ENCODE results near the gene CNTNAP2.
"Not testable (repeated sequence)": the region's sequence is repeated elsewhere in the genome, so short reads cannot be mapped to it uniquely, and the experiment has no call there.

Gene CNTNAP2

DNA sequence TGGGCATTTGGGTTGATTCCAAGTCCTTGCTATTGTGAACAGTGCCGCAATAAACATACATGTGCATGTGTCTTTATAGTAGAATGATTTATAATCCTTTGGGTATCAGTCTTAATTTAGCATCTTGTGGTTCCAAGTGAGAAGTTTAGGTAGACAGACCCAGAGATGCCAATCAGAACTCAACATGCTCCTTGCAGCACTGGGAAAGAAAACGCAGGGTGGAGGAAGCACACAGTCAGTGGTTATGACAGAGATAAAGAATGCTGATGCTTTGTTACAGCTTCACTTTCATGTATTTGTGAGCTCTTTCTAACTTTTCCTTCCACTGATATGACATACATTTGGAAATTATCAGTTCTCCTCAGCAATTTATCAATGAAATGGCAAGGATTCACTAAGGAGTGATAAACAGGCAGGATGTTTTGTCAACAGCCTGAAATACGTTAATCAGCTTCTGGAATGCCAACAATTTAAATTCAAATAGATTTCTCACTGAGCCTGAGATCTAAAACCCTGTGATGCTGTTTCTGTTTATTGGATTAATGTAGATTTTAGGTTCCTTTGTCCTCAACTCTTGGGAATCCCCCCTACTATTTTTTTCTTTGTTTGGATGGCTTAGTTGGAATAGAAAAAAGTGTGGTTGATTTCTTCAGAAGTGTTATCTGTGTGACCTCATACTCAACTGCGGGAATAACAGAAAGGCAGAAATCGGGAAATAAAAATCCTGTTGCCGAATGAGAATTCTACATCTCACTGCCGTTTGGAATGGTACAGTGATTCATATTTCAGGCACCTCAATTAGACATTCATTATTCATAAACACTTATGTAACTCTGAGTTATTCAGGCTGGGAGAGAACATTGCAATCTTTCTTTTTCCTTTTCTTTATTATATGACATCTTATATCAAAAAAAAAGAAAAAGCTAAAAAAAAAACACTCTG is 675.0 kb downstream of the CNTNAP2 start:
- no peak for DNase-seq

DNA sequence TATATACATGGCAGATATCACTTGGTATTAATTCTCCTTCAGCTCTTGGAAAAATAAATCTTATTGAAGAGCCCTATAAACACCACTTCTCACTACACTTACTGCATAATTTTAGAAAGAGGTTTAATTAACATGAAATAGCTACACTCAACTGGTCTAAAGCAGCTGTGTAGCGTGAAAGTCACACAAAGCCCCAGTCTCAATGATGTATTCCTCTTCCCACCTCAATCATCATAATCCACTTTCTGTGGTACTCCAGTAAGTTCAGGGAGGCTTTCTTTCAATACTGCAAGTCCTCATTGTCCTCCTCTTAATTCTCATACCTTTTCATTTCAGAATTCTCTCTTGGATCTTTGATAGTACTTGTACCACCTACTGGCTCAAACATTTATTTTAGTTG is 688.0 kb downstream of the CNTNAP2 start:
- DNase-seq = no peak

DNA sequence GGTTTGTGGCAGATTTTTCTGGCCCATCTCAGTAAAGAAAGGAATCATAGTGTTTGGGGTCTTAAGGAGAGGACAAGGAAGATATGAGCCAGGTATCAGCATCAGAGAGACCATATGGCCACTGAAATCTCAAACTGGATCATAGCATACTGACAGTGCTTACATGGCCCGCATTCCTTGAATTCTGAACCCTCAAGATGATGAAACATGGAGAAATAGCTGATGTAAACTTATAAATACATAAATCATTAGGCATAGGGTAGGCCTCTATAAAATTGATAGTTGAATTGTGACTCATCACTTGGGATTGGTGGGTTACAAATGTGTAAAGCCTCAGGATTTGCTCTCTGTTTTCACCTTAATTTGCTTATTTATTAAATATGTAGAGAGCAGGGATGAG is 688.5 kb downstream of the CNTNAP2 start:
- no peak for DNase-seq

DNA sequence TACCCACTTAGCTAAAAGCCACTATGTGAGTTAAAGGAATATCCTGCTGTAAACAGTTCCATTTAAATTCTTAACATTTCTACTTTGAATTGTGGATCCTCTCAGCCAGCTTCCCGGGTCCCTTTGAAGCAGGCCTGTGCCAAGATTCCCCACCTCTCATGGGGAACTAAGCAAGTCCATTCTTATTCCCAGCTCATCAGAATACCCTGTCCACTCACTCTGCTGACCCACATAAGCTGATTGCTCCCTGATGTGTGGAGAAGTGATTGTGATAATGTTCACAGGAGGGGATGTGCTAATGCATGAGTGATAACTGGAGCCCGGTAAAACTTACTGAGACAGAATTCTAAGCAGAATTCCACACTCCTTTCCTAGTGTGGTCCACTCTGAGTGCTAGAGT is 709.7 kb downstream of the CNTNAP2 start:
- no peak for DNase-seq

DNA sequence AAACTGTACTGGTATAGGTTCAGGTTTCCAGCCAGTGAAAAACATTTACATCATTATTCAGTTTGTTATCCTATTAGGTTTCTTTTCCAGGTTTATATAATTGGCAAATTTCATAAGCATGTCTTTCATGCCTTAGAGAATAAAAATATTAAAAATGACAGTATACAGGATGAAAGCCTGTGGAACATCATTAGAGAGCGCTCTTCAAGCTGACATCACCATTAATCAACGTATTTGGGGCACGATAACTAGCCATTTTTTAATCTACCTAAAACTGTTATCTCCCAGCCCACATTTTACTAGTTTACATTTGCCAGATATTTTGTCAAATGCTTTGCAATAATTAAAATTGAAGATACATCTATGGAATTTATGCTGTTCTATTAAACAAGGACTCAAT is 714.1 kb downstream of the CNTNAP2 start:
- no peak for DNase-seq

DNA sequence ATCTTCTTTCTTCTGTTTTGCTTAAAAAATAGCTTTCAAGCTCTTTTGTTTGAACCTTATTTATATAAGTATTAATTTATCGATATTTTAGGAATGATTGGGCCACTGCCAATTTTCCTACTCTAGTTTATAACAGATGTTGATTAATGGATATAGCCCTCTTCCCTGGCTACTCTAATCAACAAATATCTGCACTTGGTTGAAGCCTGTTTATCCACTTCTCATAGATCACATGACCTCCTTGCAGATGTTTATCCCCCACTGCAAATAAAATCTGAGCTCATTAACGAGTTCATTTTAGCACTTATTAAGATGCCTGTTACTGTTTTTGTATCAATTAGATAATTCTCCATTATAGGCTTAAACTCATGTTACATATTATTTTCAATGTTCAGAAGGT is 715.3 kb downstream of the CNTNAP2 start:
- no peak for DNase-seq

DNA sequence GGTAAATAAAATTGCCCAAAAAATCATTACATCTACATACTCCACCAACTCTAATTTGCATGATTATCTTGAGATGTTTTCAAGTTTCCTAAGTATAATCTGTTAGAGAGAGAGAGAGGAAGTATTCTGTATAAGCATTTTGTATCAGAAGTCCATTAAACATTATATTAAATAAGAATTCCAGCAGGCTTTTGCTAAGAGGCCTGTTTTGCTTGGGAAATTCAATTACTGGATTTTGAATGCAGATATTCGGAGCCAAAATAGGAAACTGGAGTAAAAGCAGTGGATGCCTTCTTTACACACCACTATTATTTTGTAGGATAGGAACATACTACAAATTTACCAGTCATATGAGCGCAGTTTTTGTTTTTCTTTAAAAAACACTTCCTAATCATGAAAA is 727.8 kb downstream of the CNTNAP2 start:
- no peak for DNase-seq

DNA sequence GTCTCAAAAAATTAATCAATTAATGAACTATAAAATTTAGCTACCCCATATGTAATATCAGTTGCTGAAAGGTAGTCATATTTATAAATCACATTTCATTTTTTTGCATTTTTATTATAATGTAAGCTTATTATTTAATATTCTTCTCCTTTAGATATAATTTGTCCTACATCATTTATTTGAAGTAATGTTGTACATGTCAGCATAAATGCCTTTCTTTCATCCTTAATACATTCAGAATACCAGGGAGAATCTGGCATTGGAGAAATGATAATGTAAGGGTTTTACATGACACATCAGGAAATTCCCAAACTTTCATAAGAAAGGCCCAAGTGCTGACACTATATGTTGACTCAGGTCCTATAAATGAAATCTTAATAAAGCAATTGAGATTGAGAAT is 742.1 kb downstream of the CNTNAP2 start:
- no peak for DNase-seq

DNA sequence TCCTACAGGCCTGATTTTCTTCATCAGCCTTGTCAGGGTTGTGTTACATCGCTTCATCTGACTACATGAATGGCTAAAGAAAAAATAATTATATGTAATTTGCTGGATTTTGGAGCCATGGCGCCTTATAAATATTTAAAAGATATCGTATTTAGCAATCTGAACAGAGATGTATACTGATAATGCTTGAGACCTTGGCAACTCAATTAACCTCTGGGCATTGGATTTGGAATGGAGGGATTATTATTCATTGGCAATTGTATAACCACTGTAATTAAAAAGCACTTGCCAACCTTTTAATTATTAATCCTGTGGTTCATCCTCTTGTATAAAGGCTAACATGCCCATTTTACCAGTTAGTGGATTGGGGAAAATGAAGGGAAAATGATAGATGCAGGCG is 745.1 kb downstream of the CNTNAP2 start:
- no peak for DNase-seq

DNA sequence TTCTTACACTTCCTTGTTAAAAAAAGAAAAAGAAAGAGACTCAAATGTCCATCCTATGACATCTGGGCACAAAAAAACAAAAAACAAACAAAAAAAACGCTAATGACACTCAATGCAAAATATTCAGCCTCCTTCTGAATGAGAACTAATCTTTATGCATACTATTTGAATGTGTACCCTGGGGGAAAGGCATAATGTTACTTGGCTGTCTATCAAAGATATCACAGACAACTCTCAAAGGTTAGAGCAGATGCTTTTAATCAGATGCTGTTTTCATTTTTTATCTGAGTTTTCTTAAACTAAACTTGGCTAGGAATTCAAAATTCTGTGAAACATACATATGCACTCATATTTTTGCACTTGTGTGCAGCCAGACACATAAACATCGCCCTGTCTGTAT is 745.8 kb downstream of the CNTNAP2 start:
- no peak for DNase-seq

DNA sequence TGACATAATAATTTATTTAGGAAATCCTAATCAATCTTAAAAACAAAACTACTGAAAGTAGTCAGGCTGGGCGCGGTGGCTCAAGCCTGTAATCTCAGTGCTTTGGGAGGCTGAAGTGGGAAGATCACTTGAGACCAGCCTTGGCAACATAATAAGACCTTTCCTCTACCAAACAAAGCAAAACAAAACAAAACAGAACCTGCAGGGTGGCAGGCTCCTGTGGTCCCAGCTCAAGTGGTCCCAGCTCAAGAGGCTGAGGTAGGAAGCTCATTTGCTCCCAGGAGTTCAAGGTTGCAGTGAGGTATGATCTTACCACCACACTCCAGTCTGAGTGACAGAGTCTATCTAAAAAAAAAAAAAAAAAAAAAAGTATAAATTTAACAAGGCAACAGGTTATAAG is 748.0 kb downstream of the CNTNAP2 start:
- DNase-seq = no peak

DNA sequence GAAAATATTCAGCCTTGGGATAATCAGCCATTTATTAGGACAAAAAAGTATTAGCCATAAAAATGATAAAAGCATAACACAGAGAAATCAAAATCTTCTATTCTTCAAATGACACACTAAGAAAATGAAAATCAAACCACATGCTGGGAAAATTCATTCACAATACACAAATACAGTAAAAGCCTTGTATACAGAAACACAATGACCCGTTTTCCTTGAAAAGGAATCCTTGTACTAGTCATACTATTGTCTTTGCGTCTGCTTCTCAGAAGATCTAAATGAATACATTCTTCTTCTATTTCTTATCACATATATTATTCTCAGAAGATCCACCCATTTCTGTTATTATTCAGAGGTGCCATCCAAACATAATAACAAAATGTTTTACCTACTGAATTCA is 749.1 kb downstream of the CNTNAP2 start:
- no peak for DNase-seq

DNA sequence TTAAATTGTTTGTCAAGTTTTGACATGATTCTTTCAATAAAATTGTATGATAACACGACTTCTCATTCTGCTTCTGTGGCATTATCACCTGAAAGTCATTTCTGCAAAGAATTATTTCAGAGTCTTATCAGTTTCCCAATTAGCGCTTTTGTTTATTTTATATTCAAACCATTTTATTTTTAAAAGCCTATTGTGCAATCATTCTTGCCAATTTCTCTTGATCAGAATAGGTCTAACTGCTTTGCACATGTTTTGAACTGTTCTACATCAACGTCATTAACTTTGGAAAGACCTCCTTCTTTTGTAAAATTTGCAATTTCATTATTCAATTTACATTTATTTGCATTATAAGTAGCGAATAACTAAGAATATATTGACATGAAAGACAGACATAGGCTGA is 758.1 kb downstream of the CNTNAP2 start:
- DNase-seq = no peak

DNA sequence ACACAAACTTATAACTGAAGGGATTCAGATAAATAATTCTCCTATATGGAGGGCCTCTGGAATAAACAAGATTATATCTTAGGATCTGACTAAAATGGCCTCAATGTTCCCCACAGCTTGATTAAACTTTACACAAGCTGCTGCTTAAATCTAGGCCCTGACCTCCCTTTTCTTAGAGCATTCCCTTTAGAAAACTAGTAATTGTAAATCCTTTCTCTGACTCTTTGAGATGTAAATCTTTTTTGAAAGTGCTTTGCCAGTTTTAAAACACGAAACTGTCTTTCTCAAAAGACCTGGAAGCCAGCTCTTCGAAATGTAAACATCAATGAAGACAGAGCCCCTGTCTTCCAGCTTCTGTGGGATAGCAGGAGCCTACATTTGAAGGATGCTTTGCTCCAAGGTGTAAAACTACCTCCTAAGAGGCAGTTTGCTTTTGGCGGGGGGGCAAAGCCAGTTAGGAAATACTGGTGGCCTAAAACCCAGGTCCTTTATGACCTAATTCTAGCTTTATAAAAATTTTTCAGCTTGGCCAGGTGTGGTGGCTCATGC is 758.7 kb downstream of the CNTNAP2 start:
- DNase-seq = no peak

DNA sequence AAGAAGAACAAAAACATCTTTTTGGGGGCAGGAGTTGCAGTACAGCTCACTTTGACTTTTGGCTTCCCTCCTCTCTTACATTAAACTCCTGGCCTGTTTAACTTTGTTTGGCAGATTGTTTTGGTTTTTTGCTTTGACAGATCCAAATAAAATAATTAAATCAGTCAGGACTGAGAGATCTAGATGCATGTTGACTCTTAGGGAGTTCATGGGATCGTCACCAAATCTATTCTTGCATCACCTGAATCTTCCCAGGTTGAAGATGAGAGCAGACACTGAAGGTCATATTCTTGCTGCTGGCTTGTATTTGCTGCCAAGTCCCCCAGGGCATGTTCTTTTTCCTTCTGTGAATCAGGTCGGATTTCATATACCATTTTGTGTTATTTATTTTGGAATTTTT is 759.4 kb downstream of the CNTNAP2 start:
- no peak for DNase-seq

DNA sequence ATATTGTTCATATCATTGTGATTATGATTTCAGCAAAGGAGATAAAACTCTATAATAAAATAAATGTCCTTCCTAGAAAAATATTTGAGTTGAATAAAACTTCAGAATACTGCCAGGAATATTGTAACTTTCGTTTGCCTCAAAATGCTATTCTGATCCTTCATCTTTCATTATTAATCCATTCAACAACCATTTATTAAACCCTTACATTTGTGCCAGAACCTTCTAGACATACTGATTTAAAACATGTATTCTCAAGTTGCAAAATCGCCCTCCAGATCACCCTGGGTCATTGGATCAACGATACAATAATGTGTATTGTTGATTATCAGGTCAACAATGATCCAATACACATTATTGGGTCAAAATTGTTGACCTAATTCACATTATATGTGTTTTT is 759.8 kb downstream of the CNTNAP2 start:
- DNase-seq = no peak

DNA sequence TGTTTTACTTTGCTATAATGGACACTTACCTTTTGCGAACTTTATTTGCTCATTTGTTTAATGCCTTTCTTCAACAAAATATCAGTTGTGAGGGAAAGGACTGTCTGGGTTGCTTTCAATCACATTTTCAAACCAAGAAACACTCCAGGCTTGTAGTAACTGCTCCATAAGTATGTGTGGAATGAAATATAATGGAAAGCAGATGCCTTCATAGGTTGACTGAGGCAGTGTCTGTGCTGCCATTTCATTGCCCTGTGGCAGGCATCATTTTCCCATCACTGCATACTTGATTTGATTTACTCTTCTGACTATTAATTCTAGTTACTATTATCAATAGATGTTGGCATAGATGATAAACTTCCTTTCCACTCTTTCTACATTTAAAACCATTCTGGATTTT is 762.3 kb downstream of the CNTNAP2 start:
- no peak for DNase-seq

DNA sequence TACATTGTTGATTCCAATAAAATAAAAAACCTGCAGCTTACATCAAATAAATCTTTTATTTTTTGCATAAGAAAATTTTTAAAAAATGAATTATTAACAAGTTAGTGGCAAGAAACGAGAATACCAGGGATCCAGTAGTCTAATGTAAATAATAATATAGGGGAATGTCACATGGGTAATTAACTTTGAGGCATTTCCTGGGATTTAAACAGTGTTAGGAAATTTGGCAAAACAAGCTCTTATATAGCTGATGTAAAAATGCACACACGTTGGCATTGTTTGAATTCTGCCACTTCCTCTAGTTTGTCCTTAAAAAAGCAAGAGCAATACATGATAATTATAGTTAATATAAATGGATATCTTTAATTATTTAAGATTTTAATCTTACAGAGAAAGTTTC is 768.6 kb downstream of the CNTNAP2 start:
- DNase-seq = no peak

DNA sequence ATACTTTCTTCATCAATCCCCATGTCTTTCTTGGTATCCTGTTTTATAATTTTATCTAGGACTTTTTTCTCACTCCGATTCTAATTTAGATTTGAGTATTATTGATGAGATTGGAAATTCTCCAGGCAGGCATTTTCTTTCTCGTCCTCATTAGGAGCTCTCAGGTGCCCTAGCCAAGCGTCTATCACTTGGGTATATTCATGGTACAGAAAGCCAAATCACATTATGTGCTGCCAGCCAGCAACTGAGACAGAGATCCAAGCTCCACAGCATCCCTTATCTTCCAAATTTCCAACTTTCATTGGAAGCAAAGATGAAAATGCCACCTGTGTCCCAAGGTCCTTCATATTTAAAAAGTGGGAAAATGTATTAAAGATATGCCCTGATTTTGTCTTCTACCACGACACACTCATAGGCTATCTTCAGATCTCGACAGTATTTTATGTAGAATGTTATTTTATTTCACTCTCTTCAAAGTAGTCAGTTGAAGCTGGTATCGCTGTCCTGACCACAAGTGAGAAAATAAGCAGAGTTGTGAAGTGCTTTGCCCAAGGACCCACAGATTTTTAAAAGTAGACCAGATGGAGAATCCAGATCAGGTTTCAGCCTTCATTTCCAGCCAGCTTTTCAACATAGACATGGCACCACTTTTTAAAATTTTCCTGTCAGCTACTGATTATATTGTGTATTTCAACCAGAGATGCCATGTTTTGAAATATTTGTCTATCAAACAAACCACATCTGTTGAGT is 773.4 kb downstream of the CNTNAP2 start:
- DNase-seq = no peak

DNA sequence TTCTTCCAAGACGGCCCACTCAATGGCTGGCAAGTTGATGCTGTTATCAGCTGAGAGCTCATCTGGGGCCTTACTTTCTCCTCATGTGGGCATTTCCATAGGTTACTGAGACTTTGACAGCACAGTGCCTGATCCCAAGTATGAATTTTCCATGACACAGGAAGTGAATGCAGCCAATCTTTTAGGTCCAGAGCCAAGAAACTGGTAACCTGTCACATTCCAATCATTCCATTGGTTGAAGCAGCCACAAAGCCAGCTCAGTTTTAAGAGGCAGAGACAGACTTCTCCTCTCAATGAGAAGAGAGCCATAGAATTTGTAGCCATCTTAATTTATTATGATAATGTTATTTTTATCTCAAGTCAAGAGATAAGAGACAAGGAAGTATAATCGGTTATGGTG is 775.5 kb downstream of the CNTNAP2 start:
- DNase-seq = no peak

DNA sequence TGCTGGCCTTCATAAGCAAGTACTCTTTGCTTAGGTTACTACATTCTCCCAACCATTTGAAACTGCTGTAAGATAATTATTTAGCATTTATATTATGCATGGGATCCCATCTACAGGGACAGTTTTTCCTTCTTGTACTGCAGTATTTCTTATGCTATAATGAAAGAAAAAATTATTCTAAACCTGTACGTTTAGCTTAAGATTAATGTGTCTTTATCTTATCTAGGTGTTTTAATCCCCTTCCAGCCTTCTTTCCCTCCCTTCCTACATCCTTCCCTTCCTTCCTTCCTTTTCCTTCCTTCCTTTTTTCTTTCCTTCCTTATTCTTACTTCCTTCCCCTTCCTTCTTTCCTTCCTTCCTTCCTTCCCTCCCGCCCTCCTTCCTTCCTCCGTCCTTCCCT is 778.3 kb downstream of the CNTNAP2 start:
- DNase-seq = no peak

DNA sequence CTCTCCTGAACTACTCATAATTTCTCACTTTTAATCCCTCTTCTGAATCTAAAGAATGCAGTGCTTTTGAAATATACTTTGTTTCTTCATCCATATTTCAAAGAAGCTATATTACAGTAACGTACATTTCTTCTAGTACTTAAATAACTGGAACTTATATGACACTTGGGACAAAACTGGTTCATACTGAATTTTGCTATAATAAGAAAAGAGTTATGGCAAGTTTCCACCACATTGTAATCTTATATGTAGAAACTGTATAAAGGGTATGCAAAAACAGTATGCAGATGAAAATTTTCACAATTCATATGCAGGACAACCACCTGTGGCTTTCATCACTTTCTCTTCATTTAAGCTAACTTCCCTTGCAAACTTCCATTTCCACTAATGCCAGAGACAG is 785.7 kb downstream of the CNTNAP2 start:
- DNase-seq = no peak

DNA sequence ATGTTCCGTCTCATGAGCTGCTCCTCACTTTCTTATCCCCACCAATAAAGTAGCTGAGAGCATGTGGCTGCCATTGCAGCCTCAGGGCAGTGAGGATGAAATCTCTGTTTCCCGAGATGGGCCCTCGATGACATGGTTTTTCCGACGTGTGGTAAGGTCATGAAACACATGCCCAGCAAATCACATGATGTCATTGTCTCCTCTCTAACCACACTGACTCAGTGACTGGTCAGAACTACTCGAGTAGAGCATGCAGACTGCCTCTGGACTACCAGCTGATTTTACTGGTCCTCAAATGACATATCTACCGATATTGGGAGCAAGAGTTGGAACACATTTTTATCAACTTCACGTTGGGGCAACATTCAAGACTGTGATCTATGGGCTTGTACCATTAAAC is 786.1 kb downstream of the CNTNAP2 start:
- DNase-seq = no peak

DNA sequence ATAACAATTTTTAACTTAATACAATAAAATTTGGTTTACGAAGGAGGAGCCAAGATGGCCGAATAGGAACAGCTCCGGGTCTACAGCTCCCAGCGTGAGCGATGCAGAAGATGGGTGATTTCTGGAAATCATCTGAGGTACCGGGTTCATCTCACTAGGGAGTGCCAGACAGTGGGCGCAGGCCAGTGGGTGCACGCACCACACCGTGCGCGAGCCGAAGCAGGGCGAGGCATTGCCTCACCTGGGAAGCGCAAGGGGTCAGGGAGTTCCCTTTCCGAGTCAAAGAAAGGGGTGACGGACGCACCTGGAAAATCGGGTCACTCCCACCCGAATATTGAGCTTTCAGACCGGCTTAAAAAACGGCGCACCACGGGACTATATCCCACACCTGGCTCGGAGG is 789.1 kb downstream of the CNTNAP2 start:
- DNase-seq = not testable (repeated sequence)

All from suppressor macrophage (primary cell).